SK-N-MC (cell line): ENCODE measurements around the gene VIPR2.

Experiments
- DNase-seq: peaks from one replicate; pipeline ENCODE4 v3.0.0-alpha.2; 2011; ENCODE audit warnings: low read depth, low spot score
- H3K27ac ChIP-seq: fragments of 200-600 bp; sonication (generic); 2 replicates; pipeline ENCODE4 v1.5.1; 2016; ENCODE audit warnings: mixed run types
- H3K36me3 ChIP-seq: fragments of 200-600 bp; sonication (generic); 2 replicates; pipeline ENCODE4 v1.6.1; 2017; ENCODE audit warnings: antibody characterized with exemption, low read length, mixed read lengths; ENCODE audit not compliant: insufficient read depth
- H3K4me3 ChIP-seq: fragments of 200-600 bp; sonication (generic); 2 replicates; pipeline ENCODE4 v1.5.1; 2016
- H3K9ac ChIP-seq: fragments of 200-600 bp; sonication (generic); 2 replicates; pipeline ENCODE4 v1.8.0; 2017; ENCODE audit warnings: mixed run types, mixed read lengths; ENCODE audit not compliant: insufficient read length
- H3K9me3 ChIP-seq: fragments of 200-600 bp; sonication (generic); 2 replicates; pipeline ENCODE4 v1.6.1; 2017; ENCODE audit warnings: low read depth, mild to moderate bottlenecking, antibody characterized with exemption, low read length, moderate library complexity, mixed read lengths
- EZH2 ChIP-seq: fragments of 200-600 bp; sonication (generic); IDR thresholded peaks from one replicate; pipeline ENCODE4 v1.6.1; 2017; ENCODE audit warnings: antibody characterized with exemption
- FOXP2 ChIP-seq: optimal IDR thresholded peaks from 2 replicates; pipeline ENCODE3; 2011; ENCODE audit warnings: mild to moderate bottlenecking, moderate library complexity; ENCODE audit not compliant: insufficient read depth; ENCODE audit errors: extremely low read length, control extremely low read depth
- POLR2AphosphoS5 ChIP-seq: IDR thresholded peaks from 2 replicates; pipeline ENCODE4 v1.6.1; 2012; ENCODE audit warnings: mild to moderate bottlenecking, low read depth, low read length, borderline replicate concordance

Gene VIPR2

DNA sequence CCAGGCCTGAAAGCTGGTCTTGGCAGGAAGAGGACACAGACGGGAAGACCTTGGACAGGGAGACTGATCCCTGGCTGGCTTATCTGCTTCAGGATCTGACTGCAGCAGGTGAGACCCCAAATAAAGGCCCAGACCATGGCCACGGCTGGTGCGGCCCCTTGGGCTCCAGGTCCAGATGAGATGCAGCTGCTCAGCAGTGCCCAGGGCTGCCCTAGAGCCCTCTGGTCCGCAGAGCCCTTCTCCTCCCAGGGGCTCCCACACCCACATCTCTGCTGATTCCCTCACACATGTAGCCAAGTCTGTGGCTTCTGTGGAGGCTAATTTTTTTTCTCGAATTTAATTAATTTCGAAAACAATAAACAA is 46.3 kb downstream of the VIPR2 start:
- no peak overlapping the region for H3K27ac ChIP-seq
- no peak overlapping the region for H3K9ac ChIP-seq
- H3K4me3 ChIP-seq, result no peak overlapping the region

DNA sequence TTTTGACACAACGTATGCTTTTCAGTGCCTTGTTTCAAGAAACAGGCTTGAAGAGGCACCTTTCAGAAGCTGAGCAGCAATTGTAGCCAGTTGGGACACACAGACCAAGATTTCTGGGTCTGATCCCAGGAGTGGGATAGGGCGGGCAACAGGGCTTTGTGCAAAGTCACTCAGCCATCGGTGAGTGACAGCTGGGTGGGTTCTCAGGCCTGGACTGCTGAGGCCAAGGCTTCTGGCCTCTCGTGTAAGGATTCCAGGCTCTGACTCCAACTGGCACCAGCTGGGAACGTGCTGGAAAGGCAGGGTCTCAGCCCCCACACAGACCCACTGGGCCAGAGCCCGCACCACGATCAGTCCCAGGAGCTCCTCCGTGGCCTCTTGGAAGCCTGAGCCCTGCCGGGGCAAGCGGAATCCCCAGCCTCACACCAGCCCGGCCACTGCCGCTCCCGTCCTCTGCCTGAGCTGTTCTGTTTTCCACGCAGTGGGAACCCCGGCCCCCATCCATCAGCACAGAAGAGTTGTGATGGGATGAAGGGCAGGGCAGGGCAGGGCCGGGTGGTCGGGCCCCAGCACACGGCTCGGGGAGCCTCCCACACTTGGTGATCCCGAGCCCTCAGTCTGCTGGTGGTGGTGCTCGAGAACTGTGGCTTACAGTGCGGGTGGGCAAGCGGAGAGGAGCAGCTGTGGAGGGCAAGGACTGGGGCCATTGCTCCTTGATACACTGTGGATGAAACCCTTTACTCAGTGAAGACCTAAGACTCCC is 46.8 kb downstream of the VIPR2 start:
- Histone ChIP-seq H3K9me3 (no peaks in the 10 kb centered on the region), H3K4me3 (no peak overlapping the region), H3K36me3 (no peaks in the 10 kb centered on the region), H3K27ac (no peak overlapping the region), H3K9ac (no peak overlapping the region)
- TF ChIP-seq POLR2AphosphoS5 (no peak), EZH2 (no peak), FOXP2 (no peak)
- no peak for DNase-seq

More for the DNA sequence above, 46.3 kb downstream of the VIPR2 start:
- H3K36me3 ChIP-seq, result no peaks in the 10 kb centered on the region
- DNase-seq, result no peak
- no peak for TF ChIP-seq POLR2AphosphoS5
- TF ChIP-seq EZH2, result no peak
- no peak for TF ChIP-seq FOXP2
- H3K9me3 ChIP-seq, result no peaks in the 10 kb centered on the region

DNA sequence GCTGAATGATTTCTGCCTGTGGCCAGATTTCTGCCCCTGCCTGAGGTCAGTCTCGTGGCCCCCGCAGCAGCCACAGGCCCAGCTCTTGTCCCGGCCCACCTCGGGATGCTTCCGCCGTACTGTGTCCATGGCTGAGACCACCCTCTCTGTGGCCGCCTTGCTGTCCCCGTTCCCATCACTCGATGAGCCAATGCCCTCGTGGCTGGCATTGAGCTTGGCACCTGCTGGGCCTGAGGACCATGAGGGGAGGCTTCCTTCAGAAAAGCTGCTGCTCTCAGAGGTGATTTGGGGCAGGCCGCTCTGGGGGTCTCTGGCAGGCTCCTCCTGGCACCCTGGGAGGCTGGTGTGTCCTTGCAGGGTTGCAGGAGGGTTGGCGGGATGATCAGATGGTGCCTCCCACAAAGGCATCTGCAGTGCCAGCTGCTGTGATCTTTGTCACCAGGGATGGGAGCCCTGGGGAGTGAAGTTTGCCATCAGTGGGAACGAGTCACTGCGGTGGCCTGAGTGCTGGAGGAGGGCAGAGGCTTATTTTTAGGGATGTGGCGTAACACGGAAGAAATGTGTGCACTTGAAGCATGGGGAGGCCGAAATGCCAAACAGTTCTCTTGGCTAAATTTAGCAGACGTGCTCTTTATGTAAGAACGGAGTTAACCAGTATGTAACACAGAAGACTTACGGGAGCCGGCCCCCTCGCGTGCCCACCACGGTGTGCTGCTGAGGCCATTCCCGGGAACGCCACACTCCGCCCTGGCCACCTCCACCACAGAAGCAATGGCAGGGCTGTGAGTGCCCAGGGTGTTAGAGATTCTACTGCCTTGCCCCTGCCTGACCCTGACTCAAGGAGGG is 47.7 kb downstream of the VIPR2 start:
- TF ChIP-seq POLR2AphosphoS5 (no peak), FOXP2 (no peak), EZH2 (no peak)
- no peaks in the 10 kb centered on the region for H3K9me3 ChIP-seq
- H3K4me3 ChIP-seq, result no peak overlapping the region
- H3K27ac ChIP-seq, result no peak overlapping the region
- no peaks in the 10 kb centered on the region for H3K36me3 ChIP-seq
- no peak overlapping the region for H3K9ac ChIP-seq
- DNase-seq, result no peak

DNA sequence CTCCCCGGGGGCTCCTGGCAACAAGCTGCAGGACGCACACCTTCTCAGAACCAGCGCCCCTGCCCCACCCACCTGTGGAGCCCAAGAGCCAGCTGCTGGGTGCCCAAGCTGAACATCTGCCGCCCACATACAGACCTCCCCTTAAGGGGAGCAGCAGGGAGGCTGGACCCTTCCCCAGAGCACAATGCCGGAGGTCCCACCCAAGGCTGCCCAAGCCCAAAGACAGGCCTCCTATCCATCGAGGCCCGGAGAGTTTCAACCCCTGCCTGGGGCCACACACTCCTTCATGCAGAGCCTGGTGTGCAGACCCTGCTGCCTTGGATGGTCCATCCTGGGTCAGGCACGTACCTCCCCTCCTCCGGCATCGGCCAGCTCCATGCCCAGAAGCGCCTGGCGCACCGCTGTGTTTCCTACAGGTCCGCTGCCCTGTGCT is 48.7 kb downstream of the VIPR2 start:
- H3K9ac ChIP-seq, result no peak overlapping the region
- H3K27ac ChIP-seq, result no peak overlapping the region
- no peaks in the 10 kb centered on the region for H3K9me3 ChIP-seq
- no peak for DNase-seq
- TF ChIP-seq EZH2 (no peak), POLR2AphosphoS5 (no peak), FOXP2 (no peak)
- H3K36me3 ChIP-seq, result no peaks in the 10 kb centered on the region
- H3K4me3 ChIP-seq, result no peak overlapping the region

DNA sequence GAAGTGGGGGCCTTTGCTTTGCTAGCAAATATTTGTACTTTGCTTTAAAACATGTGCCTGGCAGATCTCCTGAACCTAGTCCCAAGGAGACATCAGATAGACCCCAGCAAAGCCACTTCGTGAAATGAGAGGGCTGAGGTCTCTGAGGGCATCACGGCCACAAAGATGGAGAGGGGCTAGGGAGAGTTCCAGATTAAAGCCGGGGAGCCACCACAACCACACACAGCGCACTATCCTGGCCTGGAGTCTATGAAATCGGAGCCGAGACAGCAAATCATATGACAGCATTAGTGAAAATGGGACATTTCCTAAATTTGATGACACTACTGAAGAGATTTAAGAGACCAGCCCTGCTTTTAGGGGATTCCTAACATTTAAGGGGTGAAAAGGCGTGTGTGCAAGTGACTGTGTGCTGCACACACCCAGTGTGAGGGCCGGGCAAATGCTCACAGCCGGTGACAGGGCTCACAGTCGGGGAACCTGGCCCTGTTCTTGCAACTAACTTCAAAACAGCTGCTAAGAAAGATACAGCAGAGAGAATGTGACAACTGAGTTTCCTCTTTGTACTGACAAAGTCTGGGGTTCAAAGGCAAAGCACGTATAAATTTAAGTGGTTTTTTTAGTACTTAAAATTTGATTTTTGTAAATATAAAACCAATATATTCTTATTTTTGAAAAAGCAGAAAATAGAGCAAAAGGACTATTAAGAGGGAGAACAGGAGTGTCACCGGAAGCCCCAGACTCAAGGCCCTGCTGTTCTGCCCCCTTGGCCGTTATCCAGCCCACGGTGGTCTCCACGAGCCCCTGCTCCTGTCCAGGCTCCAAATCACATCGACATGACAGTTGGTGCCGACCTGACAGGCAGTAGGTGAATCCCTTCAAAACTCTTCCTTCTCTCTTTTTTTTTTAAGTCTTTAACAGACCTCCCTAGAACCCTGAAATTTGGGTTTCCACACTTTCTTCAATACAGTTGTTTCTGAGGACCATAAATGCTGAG is 49.5 kb downstream of the VIPR2 start:
- H3K27ac ChIP-seq, result no peak overlapping the region
- H3K9me3 ChIP-seq, result no peaks in the 10 kb centered on the region
- no peak for TF ChIP-seq EZH2
- no peak for TF ChIP-seq POLR2AphosphoS5
- no peak for TF ChIP-seq FOXP2
- H3K36me3 ChIP-seq, result no peaks in the 10 kb centered on the region
- no peak overlapping the region for H3K9ac ChIP-seq
- no peak for DNase-seq
- H3K4me3 ChIP-seq, result no peak overlapping the region

DNA sequence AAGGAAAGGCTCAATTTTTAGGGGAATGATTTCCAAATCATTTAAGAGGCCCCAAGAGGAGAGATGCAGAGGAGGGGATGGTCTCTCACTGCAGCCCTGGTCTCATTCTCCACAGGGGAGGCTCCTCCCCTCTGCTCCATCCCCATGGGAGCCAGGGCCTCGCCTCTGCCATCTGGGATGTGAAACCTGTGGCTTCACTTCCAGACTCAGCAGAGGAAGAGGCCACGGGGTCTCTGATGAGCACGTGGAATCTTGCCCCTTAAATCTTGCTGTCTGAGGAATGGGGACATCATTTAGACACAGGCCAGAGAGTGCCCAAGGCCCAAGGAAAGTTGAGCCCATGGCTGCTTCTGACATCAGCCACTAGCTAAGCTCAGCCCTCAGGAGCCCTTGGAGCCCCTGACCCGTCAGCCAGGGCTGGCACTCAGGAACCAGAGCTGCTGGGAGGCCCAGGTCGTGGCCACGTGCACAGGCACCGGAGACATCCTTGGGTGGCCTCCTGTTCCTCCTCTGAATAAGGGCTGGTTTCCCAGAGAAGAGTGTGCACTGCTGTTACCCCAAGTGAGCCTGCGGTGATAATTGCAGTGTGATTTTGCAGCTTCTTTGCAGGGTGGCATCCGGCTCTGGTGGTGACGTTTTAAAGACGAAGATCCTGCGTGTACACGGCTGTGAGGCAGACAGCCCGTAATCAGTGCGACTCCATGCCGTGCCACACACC is 50.5 kb downstream of the VIPR2 start:
- DNase-seq, result no peak
- no peaks in the 10 kb centered on the region for H3K36me3 ChIP-seq
- H3K27ac ChIP-seq, result no peak overlapping the region
- H3K9me3 ChIP-seq, result no peaks in the 10 kb centered on the region
- H3K9ac ChIP-seq, result no peak overlapping the region
- H3K4me3 ChIP-seq, result no peak overlapping the region
- TF ChIP-seq EZH2, result no peak
- TF ChIP-seq FOXP2, result no peak
- no peak for TF ChIP-seq POLR2AphosphoS5

DNA sequence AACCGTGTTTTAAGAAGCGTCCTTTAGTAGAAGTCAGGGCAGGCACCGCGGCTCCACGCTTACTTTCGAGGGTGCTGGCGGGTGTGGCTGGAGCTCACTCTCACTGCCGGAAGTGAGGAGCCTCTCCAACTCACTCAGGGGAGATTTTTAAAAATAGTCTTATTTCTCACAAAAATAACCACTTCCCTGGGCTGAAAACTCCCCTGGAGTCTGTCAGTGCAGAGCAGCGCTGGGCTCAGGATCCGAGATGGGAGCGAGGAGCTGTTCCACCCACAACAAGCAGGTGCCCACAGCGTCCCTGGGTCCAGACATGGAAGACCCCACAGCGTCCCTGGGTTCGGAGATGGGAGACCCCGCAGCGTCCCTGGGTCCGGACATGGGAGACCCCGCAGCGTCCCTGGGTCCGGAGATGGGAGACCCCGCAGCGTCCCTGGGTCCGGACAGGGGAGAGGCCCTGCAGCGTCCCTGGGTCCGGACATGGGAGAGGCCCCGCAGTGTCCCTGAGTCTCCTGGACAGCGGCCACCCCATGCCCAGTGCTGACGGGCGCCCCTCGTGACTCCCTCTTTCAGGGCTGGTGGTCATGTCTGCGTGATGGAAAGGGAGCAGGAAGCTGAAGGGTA is 51.2 kb downstream of the VIPR2 start:
- H3K9me3 ChIP-seq, result no peaks in the 10 kb centered on the region
- no peak overlapping the region for H3K9ac ChIP-seq
- no peak overlapping the region for H3K4me3 ChIP-seq
- DNase-seq, result no peak
- no peak overlapping the region for H3K27ac ChIP-seq
- no peaks in the 10 kb centered on the region for H3K36me3 ChIP-seq
- no peak for TF ChIP-seq EZH2
- no peak for TF ChIP-seq POLR2AphosphoS5
- TF ChIP-seq FOXP2, result no peak
